ENCODE data around the gene NUP210L.

DNA sequence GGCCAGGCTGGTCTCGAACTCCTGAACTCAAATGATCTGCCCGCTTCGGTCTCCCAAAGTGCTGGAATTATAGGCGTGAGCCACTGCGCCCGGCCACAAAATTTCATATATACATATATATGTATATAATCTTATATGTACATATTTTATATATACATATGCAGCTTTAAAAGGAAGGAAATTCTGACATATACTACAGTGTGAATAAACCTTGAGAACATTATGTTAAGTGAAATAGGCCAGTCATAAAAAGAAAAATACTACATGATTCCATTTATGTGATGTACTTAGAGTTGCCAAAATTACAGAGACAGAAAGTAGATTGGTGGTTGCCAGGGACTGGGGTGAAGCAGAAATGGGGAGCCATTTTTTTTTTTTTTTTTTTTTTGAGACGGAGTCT, 63.2 kb downstream of the NUP210L start:
- TF ChIP-seq, protein P1, sequence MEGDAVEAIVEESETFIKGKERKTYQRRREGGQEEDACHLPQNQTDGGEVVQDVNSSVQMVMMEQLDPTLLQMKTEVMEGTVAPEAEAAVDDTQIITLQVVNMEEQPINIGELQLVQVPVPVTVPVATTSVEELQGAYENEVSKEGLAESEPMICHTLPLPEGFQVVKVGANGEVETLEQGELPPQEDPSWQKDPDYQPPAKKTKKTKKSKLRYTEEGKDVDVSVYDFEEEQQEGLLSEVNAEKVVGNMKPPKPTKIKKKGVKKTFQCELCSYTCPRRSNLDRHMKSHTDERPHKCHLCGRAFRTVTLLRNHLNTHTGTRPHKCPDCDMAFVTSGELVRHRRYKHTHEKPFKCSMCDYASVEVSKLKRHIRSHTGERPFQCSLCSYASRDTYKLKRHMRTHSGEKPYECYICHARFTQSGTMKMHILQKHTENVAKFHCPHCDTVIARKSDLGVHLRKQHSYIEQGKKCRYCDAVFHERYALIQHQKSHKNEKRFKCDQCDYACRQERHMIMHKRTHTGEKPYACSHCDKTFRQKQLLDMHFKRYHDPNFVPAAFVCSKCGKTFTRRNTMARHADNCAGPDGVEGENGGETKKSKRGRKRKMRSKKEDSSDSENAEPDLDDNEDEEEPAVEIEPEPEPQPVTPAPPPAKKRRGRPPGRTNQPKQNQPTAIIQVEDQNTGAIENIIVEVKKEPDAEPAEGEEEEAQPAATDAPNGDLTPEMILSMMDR (IDR thresholded peaks at IDR 0.05): no peak
- TF ChIP-seq POLR2A (IDR thresholded peaks at IDR 0.05): no peak
